Dendritic cell treated with granulocyte-macrophage colony-stimulating factor and Interleukin-4, amounts not matched to agents 40 ng/mL and 50 ng/mL, for 4 days (primary cell): ENCODE measurements around the gene INSYN1.

ENCODE experiments used
- H3K27ac Mint-ChIP-seq: one replicate; pipeline ENCODE4 v1.8.0; 2022; ENCODE audit warnings: mild to moderate bottlenecking, mixed read lengths
- H3K27me3 Mint-ChIP-seq: one replicate; pipeline ENCODE4 v1.8.0; 2022; ENCODE audit warnings: mild to moderate bottlenecking, mixed read lengths
- H3K36me3 Mint-ChIP-seq: one replicate; pipeline ENCODE4 v1.8.0; 2022; ENCODE audit warnings: low read depth, mixed read lengths
- H3K4me1 Mint-ChIP-seq: one replicate; pipeline ENCODE4 v1.8.0; 2022; ENCODE audit warnings: low read depth, mixed read lengths
- H3K4me3 Mint-ChIP-seq: one replicate; pipeline ENCODE4 v1.8.0; 2022; ENCODE audit warnings: mild to moderate bottlenecking, moderate library complexity, mixed read lengths
- H3K9me3 Mint-ChIP-seq: one replicate; pipeline ENCODE4 v1.8.0; 2022; ENCODE audit warnings: mixed read lengths
- intact Hi-C: fragments of 100-400 bp; cut with micrococcal nuclease; formaldehyde crosslinking; loops from one replicate; pipeline ENCODE4 v1.15.0; 2022

INSYN1 gene

GRCh38 chr15:73723191-73723590, 30.0 kb downstream of the INSYN1 start:
- H3K27ac Mint-ChIP-seq, result no peak overlapping the region
- H3K36me3 Mint-ChIP-seq, result no peaks in the 10 kb centered on the region
- H3K4me3 Mint-ChIP-seq, result no peak overlapping the region
- H3K4me1 Mint-ChIP-seq, result peaks cover 6% of the 10 kb centered on the region
- no peaks in the 10 kb centered on the region for H3K9me3 Mint-ChIP-seq
- intact Hi-C loops, result no loop called here
- peaks cover 8% of the 10 kb centered on the region for H3K27me3 Mint-ChIP-seq

GRCh38 chr15:73722425-73722824, 30.7 kb downstream of the INSYN1 start:
- no peak overlapping the region for H3K4me3 Mint-ChIP-seq
- peaks cover 6% of the 10 kb centered on the region for H3K4me1 Mint-ChIP-seq
- no peaks in the 10 kb centered on the region for H3K9me3 Mint-ChIP-seq
- no peaks in the 10 kb centered on the region for H3K36me3 Mint-ChIP-seq
- peaks cover 8% of the 10 kb centered on the region for H3K27me3 Mint-ChIP-seq
- intact Hi-C loops, result no loop called here
- no peak overlapping the region for H3K27ac Mint-ChIP-seq

- Mint-ChIP-seq H3K4me1 (peaks cover 6% of the 10 kb centered on the region), H3K27ac (no peak overlapping the region), H3K27me3 (peaks cover 5% of the 10 kb centered on the region), H3K4me3 (no peak overlapping the region), H3K36me3 (peaks cover 10% of the 10 kb centered on the region), H3K9me3 (no peaks in the 10 kb centered on the region)
- intact Hi-C loops, result no loop called here
Observed at GRCh38 chr15:73718694-73719093, 34.5 kb downstream of the INSYN1 start.

- H3K4me3 Mint-ChIP-seq, result no peak overlapping the region
- intact Hi-C loops, result no loop called here
Observed at GRCh38 chr15:73717802-73718201, 35.3 kb downstream of the INSYN1 start.

GRCh38 chr15:73717206-73717605, 35.9 kb downstream of the INSYN1 start:
- H3K4me3 Mint-ChIP-seq, result no peak overlapping the region
- H3K27me3 Mint-ChIP-seq, result peaks cover 16% of the 10 kb centered on the region
- H3K9me3 Mint-ChIP-seq, result no peaks in the 10 kb centered on the region
- peaks cover 24% of the 10 kb centered on the region for H3K36me3 Mint-ChIP-seq
- intact Hi-C loops, result no loop called here
- no peak overlapping the region for H3K27ac Mint-ChIP-seq
- peaks cover 6% of the 10 kb centered on the region for H3K4me1 Mint-ChIP-seq

More at GRCh38 chr15:73717802-73718201, 35.3 kb downstream of the INSYN1 start:
- peaks cover 11% of the 10 kb centered on the region for H3K27me3 Mint-ChIP-seq
- peaks cover 18% of the 10 kb centered on the region for H3K36me3 Mint-ChIP-seq
- peaks cover 6% of the 10 kb centered on the region for H3K4me1 Mint-ChIP-seq
- H3K9me3 Mint-ChIP-seq, result no peaks in the 10 kb centered on the region
- H3K27ac Mint-ChIP-seq, result no peak overlapping the region

- H3K4me3 Mint-ChIP-seq, result no peak overlapping the region
- peaks cover 18% of the 10 kb centered on the region for H3K27me3 Mint-ChIP-seq
- H3K36me3 Mint-ChIP-seq, result peaks cover 30% of the 10 kb centered on the region
- H3K9me3 Mint-ChIP-seq, result no peaks in the 10 kb centered on the region
- H3K4me1 Mint-ChIP-seq, result peaks cover 6% of the 10 kb centered on the region
- intact Hi-C loops, result no loop called here
- H3K27ac Mint-ChIP-seq, result no peak overlapping the region
Observed at GRCh38 chr15:73716417-73716816, 36.7 kb downstream of the INSYN1 start.

- peaks cover 40% of the 10 kb centered on the region for H3K36me3 Mint-ChIP-seq
- peaks cover 18% of the 10 kb centered on the region for H3K27me3 Mint-ChIP-seq
- intact Hi-C loops, result no loop called here
- peaks cover 15% of the 10 kb centered on the region for H3K4me1 Mint-ChIP-seq
- H3K4me3 Mint-ChIP-seq, result no peak overlapping the region
- H3K27ac Mint-ChIP-seq, result no peak overlapping the region
- H3K9me3 Mint-ChIP-seq, result no peaks in the 10 kb centered on the region
Observed at GRCh38 chr15:73715417-73715816, 37.7 kb downstream of the INSYN1 start.

- Mint-ChIP-seq H3K4me1 (peaks cover 17% of the 10 kb centered on the region), H3K4me3 (no peak overlapping the region), H3K27ac (no peak overlapping the region), H3K27me3 (peaks cover 18% of the 10 kb centered on the region), H3K9me3 (no peaks in the 10 kb centered on the region), H3K36me3 (peaks cover 45% of the 10 kb centered on the region)
- intact Hi-C loops, result no loop called here
Observed at GRCh38 chr15:73714695-73715301, 38.4 kb downstream of the INSYN1 start.

- H3K36me3 Mint-ChIP-seq, result peaks cover 72% of the 10 kb centered on the region
- H3K27ac Mint-ChIP-seq, result no peak overlapping the region
- peaks cover 20% of the 10 kb centered on the region for H3K27me3 Mint-ChIP-seq
- no peak overlapping the region for H3K4me3 Mint-ChIP-seq
- peaks cover 25% of the 10 kb centered on the region for H3K4me1 Mint-ChIP-seq
- intact Hi-C loops, result no loop called here
- no peaks in the 10 kb centered on the region for H3K9me3 Mint-ChIP-seq
Observed at GRCh38 chr15:73712107-73712506, 41.0 kb downstream of the INSYN1 start.

- intact Hi-C loops, result no loop called here
- Mint-ChIP-seq H3K36me3 (peaks cover 78% of the 10 kb centered on the region), H3K27me3 (peaks cover 19% of the 10 kb centered on the region), H3K9me3 (no peaks in the 10 kb centered on the region), H3K4me3 (no peak overlapping the region), H3K4me1 (peaks cover 25% of the 10 kb centered on the region), H3K27ac (no peak overlapping the region)
Observed at GRCh38 chr15:73711526-73711925, 41.6 kb downstream of the INSYN1 start.

- peaks cover 88% of the 10 kb centered on the region for H3K36me3 Mint-ChIP-seq
- no peak overlapping the region for H3K27ac Mint-ChIP-seq
- no peak overlapping the region for H3K4me3 Mint-ChIP-seq
- intact Hi-C loops, result no loop called here
- peaks cover 22% of the 10 kb centered on the region for H3K27me3 Mint-ChIP-seq
- H3K9me3 Mint-ChIP-seq, result no peaks in the 10 kb centered on the region
- H3K4me1 Mint-ChIP-seq, result peaks cover 25% of the 10 kb centered on the region
Observed at GRCh38 chr15:73710321-73710720, 42.8 kb downstream of the INSYN1 start.

- Mint-ChIP-seq H3K27me3 (peaks cover 25% of the 10 kb centered on the region), H3K36me3 (peaks cover 95% of the 10 kb centered on the region), H3K9me3 (no peaks in the 10 kb centered on the region), H3K4me1 (peaks cover 25% of the 10 kb centered on the region), H3K4me3 (no peak overlapping the region), H3K27ac (no peak overlapping the region)
- intact Hi-C loops, result no loop called here
Observed at GRCh38 chr15:73709686-73710085, 43.5 kb downstream of the INSYN1 start.

GRCh38 chr15:73709241-73709640, 43.9 kb downstream of the INSYN1 start:
- intact Hi-C loops, result no loop called here
- H3K4me3 Mint-ChIP-seq, result no peak overlapping the region
- peaks cover 25% of the 10 kb centered on the region for H3K4me1 Mint-ChIP-seq
- peaks cover 25% of the 10 kb centered on the region for H3K27me3 Mint-ChIP-seq
- no peak overlapping the region for H3K27ac Mint-ChIP-seq
- H3K36me3 Mint-ChIP-seq, result peaks cover 95% of the 10 kb centered on the region
- no peaks in the 10 kb centered on the region for H3K9me3 Mint-ChIP-seq

- H3K4me1 Mint-ChIP-seq, result peaks cover 25% of the 10 kb centered on the region
- H3K9me3 Mint-ChIP-seq, result no peaks in the 10 kb centered on the region
- H3K36me3 Mint-ChIP-seq, result peaks cover 95% of the 10 kb centered on the region
- no peak overlapping the region for H3K27ac Mint-ChIP-seq
- H3K27me3 Mint-ChIP-seq, result peaks cover 29% of the 10 kb centered on the region
- intact Hi-C loops, result no loop called here
- no peak overlapping the region for H3K4me3 Mint-ChIP-seq
Observed at GRCh38 chr15:73708691-73709090, 44.5 kb downstream of the INSYN1 start.
